ENCODE data around the gene GRIK4.

- TF ChIP-seq CTCF (IDR thresholded peaks at IDR 0.05; ENCODE audit: insufficient read depth, low read length) = no peak
- no peak for TF ChIP-seq POLR2AphosphoS5 (IDR thresholded peaks at IDR 0.05; ENCODE audit: low read depth)
Measured at GRCh38 chr11:120527111-120527761, 15.7 kb downstream of the GRIK4 start.
